Right renal cortex interstitium (tissue), 3 donors: Measurements from ENCODE around the gene EIF4E. TPM values are rescaled to one million over a fixed set of nuclear protein-coding genes. Genes with fewer than 3 reads are reported as not detected.

Experiments used
- polyA plus RNA-seq, 3 donors: library from polyadenylated mRNA; unstranded; fragments of 120-200 nt; gene quantifications; one replicate each; pipeline ENCODE4 v1.2.1, GENCODE V29; 2013; ENCODE audit not compliant: insufficient read length in 3 of 3

The EIF4E gene
- polyA plus RNA-seq, 3 donors = 136 to 156 (median 150) TPM

Other genes with a start within 250 kb of the EIF4E start
- 10 to 100 TPM; 68.3 to 73.8 (median 73.6) TPM for gene METAP1, start 66.6 kb upstream of the EIF4E start, polyA plus RNA-seq
- gene ADH5, start 159.7 kb upstream of the EIF4E start, polyA plus RNA-seq = 100 to 1,000 TPM; 299 to 312 (median 310) TPM
- gene ADH4, start 215.2 kb upstream of the EIF4E start, polyA plus RNA-seq = under 1 TPM; 0.42 to 0.93 (median 0.51) TPM